ENCODE measurements around the gene RDH13.

DNA sequence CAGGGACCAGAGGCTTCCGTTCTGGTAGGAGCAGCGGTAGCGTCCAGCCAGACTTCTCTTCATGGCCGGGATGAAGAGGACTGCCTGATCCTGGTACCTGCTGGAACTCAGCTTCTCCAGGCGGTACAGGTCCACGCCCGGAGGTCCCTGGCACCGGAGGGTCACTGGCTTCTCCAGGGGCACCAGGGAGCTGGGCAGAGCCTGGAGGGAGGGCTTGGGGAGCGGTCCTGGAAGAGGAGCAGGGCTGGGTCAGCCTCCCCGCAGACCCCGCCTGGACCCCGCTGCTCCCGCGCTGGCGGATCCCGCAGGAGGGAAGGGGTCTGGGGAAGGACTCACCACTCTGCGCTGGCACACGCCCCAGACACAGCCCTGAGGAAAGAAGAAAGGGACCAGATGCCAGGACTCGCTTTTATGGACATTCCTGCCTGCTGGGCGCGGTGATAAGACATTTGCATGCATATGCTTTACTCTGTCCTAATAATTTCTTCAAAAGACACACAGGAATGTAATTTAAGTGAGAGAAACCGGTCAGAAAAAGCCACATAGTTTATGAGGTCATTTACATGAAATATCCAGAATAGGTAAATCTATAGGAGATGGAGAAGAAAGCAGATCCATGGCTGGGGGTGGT, 30.7 kb downstream of the RDH13 start:
- TF ChIP-seq, protein P1, sequence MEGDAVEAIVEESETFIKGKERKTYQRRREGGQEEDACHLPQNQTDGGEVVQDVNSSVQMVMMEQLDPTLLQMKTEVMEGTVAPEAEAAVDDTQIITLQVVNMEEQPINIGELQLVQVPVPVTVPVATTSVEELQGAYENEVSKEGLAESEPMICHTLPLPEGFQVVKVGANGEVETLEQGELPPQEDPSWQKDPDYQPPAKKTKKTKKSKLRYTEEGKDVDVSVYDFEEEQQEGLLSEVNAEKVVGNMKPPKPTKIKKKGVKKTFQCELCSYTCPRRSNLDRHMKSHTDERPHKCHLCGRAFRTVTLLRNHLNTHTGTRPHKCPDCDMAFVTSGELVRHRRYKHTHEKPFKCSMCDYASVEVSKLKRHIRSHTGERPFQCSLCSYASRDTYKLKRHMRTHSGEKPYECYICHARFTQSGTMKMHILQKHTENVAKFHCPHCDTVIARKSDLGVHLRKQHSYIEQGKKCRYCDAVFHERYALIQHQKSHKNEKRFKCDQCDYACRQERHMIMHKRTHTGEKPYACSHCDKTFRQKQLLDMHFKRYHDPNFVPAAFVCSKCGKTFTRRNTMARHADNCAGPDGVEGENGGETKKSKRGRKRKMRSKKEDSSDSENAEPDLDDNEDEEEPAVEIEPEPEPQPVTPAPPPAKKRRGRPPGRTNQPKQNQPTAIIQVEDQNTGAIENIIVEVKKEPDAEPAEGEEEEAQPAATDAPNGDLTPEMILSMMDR (IDR thresholded peaks at IDR 0.05), result no peak
- no peak for TF ChIP-seq POLR2A (IDR thresholded peaks at IDR 0.05; ENCODE audit: low read depth)
